Loucy (cell line): ENCODE measurements around the gene ZAR1.

Experiments
- CTCF ChIP-seq: fragments of 200-600 bp; sonication (generic); conservative IDR thresholded peaks from 2 replicates; pipeline ENCODE4 v1.5.1; 2014; ENCODE audit warnings: mild to moderate bottlenecking, antibody characterized with exemption, low read length
- EZH2phosphoT487 ChIP-seq: fragments of 200-600 bp; IDR thresholded peaks from 2 replicates; pipeline ENCODE4 v1.6.1; 2018; ENCODE audit warnings: antibody characterized with exemption, mild to moderate bottlenecking, moderate library complexity, borderline replicate concordance

GRCh38 chr4:48454591-48454990 lies 35.5 kb upstream of the ZAR1 start:
- no peak for TF ChIP-seq CTCF
- TF ChIP-seq EZH2phosphoT487 = no peak
